Stimulated activated CD4-positive, alpha-beta T cell treated with anti-CD3 and anti-CD28 coated beads, Interleukin-12 subunit alpha, Interleukin-12 subunit beta, amount 100 ng/mL, for 48 hours (primary cell): Measurements from ENCODE around the gene SLAIN2.

ENCODE experiments used
- DNase-seq, 3 donors: peaks; one replicate each; pipeline ENCODE4 v3.0.0-alpha.2; 2020; ENCODE audit warnings: low read depth in 2 of 3, low spot score in 1 of 3

SLAIN2 gene

GRCh38 chr4:48334236-48334635, 7.1 kb upstream of the SLAIN2 start:
- DNase-seq: no peak

- no peak for DNase-seq
Measured at GRCh38 chr4:48334900-48335384, 6.4 kb upstream of the SLAIN2 start.

- no peak for DNase-seq
Measured at GRCh38 chr4:48336146-48336870, 5.0 kb upstream of the SLAIN2 start.

- DNase-seq: no peak
Measured at GRCh38 chr4:48337731-48338130, 3.6 kb upstream of the SLAIN2 start.

- no peak for DNase-seq
Measured at GRCh38 chr4:48339642-48340041, 1.7 kb upstream of the SLAIN2 start.

- peak in 1 of 3 donors; percentile 3 for DNase-seq
Measured at GRCh38 chr4:48340276-48340964, 909 bp upstream of the SLAIN2 start.

- peak; percentile 13 to 35 (median 18) for DNase-seq
Measured at GRCh38 chr4:48341776-48342605, 662 bp downstream of the SLAIN2 start.

- DNase-seq: no peak
Measured at GRCh38 chr4:48342606-48342880, 1.2 kb downstream of the SLAIN2 start.

GRCh38 chr4:48343035-48343434, 1.7 kb downstream of the SLAIN2 start:
- no peak for DNase-seq

GRCh38 chr4:48343551-48343950, 2.2 kb downstream of the SLAIN2 start:
- no peak for DNase-seq

GRCh38 chr4:48345542-48345941, 4.2 kb downstream of the SLAIN2 start:
- no peak for DNase-seq

GRCh38 chr4:48346594-48346993, 5.3 kb downstream of the SLAIN2 start:
- DNase-seq: no peak

- no peak for DNase-seq
Measured at GRCh38 chr4:48347282-48347921, 6.1 kb downstream of the SLAIN2 start.

GRCh38 chr4:48350871-48351270, 9.5 kb downstream of the SLAIN2 start:
- no peak for DNase-seq

GRCh38 chr4:48352793-48353192, 11.5 kb downstream of the SLAIN2 start:
- DNase-seq: no peak

GRCh38 chr4:48356355-48356754, 15.0 kb downstream of the SLAIN2 start:
- no peak for DNase-seq

- DNase-seq: no peak
Measured at GRCh38 chr4:48360285-48361011, 19.1 kb downstream of the SLAIN2 start.

- no peak for DNase-seq
Measured at GRCh38 chr4:48361012-48361400, 19.7 kb downstream of the SLAIN2 start.

GRCh38 chr4:48366611-48367010, 25.3 kb downstream of the SLAIN2 start:
- DNase-seq: no peak

GRCh38 chr4:48367016-48367415, 25.7 kb downstream of the SLAIN2 start:
- DNase-seq: no peak

GRCh38 chr4:48368389-48368788, 27.1 kb downstream of the SLAIN2 start:
- no peak for DNase-seq
